Right lobe of liver (tissue), 6 donors: Measurements from ENCODE around the gene UCK1. TPM values are rescaled to one million over a fixed set of nuclear protein-coding genes. Genes with fewer than 3 reads are reported as not detected.

ENCODE experiments used
- ATAC-seq, 4 donors: fragments of 200-7000 bp; cut with Tn5 transposase; one replicate each; pipeline ENCODE4 v1.9.1; 2020; ENCODE audit warnings: mild to moderate bottlenecking in 4 of 4, moderate library complexity in 4 of 4
- DNase-seq, 3 donors: peaks; one replicate each; pipeline ENCODE4 v3.0.0-alpha.2; 2020
- H3K27ac ChIP-seq, 3 donors: fragments of 200-600 bp; one replicate each; pipeline ENCODE4 v1.8.0; 2022
- H3K27me3 ChIP-seq, 2 donors: fragments of 200-600 bp; one replicate each; pipeline ENCODE4 v1.8.0; 2022
- H3K36me3 ChIP-seq, 4 donors: fragments of 200-600 bp; sonication (generic) in 1 of 4; one replicate each; pipeline versions ENCODE4 v1.5.1 to v1.8.0; 2017 to 2022; ENCODE audit warnings: control low read depth in 1 of 4
- H3K4me1 ChIP-seq, 4 donors: fragments of 200-600 bp; sonication (generic) in 1 of 4; one replicate each; pipeline versions ENCODE4 v1.5.1 to v1.8.0; 2017 to 2022; ENCODE audit warnings: control low read depth in 1 of 4
- H3K4me3 ChIP-seq, 3 donors: fragments of 200-600 bp; one replicate each; pipeline ENCODE4 v1.8.0; 2022
- H3K9me3 ChIP-seq, 4 donors: fragments of 200-600 bp; sonication (generic) in 1 of 4; one replicate each; pipeline versions ENCODE4 v1.5.1 to v1.8.0; 2017 to 2022; ENCODE audit warnings: control low read depth in 1 of 4
- POLR2A ChIP-seq: fragments of 450-650 bp; IDR thresholded peaks from one replicate; pipeline ENCODE4 v1.6.1; 2017; ENCODE audit warnings: antibody characterized with exemption, mild to moderate bottlenecking
- WGBS: methylation state at CpG from one replicate; pipeline ENCODE4 v1.1.6; 2018; ENCODE audit warnings: low coverage, low lambda C conversion rate; ENCODE audit not compliant: insufficient coverage; ENCODE audit errors: missing lambda C conversion rate; 5-methylcytosine and 5-hydroxymethylcytosine counted together
- intact Hi-C, 2 donors: fragments of 100-400 bp; cut with DNase I; formaldehyde crosslinking; loops; one replicate each; pipeline versions ENCODE4 v1.11.2 to v1.14.1; 2022
- total RNA-seq, 6 experiments: library from RNA; depleted of rRNA in 2 of 6; stranded (reverse); fragments of >200 nt in 2 of 6; fragmentation: NEBNext Ultra II Directional in 3 of 6; extraction: Animal tissue kit (Norgen Biotek cat#: 25700) in 3 of 6; gene quantifications; one replicate each; pipeline versions ENCODE4 v1.1.0 to v1.2.4, GENCODE V29; 2016 to 2023
- TF ChIP-seq, protein P1 (sequence below), 4 donors: fragments of 200-600 bp in 3 of 4; fragments of 450-650 bp in 1 of 4; IDR thresholded peaks; one replicate each; pipeline versions ENCODE4 v1.5.1 to v1.8.0; 2016 to 2022; ENCODE audit warnings: antibody characterized with exemption in 4 of 4, mild to moderate bottlenecking in 2 of 4
- donor health status: DM: no; HTN: yes; CAD: no.
- donor health status: DM: no; HTN: no; CAD: no.
- donor health status: DM: no; HTN: no; CAD: no.
- donor health status: DM: no; HTN: yes; CAD: no.
- donor health status: DM: no; HTN: yes; CAD: no.

Gene UCK1
- total RNA-seq, 6 experiments from 2014 or later = 18.4 to 32.1 (median 27.8) TPM

DNA sequence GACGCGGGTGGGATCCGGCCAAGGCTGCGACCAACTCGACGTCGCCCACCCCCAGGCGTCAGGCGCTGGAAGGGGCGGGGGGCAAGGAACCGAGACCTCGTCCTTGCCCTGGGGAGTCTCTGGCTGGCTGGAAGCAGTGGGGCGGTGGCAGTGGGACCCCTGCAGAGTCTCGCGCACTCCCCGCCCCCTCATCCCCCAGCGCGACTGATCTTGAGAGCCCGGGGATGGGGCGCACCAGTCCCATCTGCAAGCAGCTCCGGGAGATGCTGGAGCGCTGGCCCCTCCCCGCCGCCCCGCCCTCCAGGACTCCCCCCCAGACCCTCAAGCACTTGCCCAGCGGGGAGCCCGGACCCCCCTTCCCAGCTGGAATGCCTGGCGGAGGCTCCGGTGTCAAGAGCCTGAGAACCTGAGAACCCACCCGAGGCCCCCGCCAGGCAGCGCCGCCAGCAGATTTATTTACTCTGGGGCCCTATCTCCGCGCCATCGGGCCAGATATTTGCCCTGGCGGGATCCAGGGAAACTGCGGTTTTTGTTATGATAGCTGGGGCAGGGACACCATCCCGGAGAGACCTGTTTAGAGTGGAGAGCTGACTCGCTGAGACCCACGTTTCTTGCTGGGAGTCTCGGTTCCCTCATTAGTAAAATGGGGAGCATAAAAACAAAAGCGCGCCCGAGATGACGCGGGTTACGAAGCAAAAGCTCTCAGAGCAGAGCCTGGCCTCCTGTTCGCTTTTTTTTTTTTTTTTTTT, 15.4 kb upstream of the UCK1 start:
- TF ChIP-seq POLR2A = no peak
- TF ChIP-seq, protein P1, sequence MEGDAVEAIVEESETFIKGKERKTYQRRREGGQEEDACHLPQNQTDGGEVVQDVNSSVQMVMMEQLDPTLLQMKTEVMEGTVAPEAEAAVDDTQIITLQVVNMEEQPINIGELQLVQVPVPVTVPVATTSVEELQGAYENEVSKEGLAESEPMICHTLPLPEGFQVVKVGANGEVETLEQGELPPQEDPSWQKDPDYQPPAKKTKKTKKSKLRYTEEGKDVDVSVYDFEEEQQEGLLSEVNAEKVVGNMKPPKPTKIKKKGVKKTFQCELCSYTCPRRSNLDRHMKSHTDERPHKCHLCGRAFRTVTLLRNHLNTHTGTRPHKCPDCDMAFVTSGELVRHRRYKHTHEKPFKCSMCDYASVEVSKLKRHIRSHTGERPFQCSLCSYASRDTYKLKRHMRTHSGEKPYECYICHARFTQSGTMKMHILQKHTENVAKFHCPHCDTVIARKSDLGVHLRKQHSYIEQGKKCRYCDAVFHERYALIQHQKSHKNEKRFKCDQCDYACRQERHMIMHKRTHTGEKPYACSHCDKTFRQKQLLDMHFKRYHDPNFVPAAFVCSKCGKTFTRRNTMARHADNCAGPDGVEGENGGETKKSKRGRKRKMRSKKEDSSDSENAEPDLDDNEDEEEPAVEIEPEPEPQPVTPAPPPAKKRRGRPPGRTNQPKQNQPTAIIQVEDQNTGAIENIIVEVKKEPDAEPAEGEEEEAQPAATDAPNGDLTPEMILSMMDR (IDR thresholded peaks at IDR 0.05) = no peak
- Histone ChIP-seq H3K4me3 (peak overlapping the region; percentile 21 to 55 (median 55)), H3K27ac (no peak overlapping the region), H3K36me3 (no peaks in the 10 kb centered on the region), H3K27me3 (no peaks in the 10 kb centered on the region), H3K9me3 (peaks cover 0 to 5% (median 0%) of the 10 kb centered on the region in 4 donors), H3K4me1 (peaks cover 0 to 14% (median 0%) of the 10 kb centered on the region in 4 donors)
- WGBS = 9% methylated on average over 14 of the region's 49 CpGs
- ATAC-seq = peak; percentile 12 to 50 (median 23)
- DNase-seq = peak in 1 of 3 donors; percentile 52
- intact Hi-C loops = no loop called here

DNA sequence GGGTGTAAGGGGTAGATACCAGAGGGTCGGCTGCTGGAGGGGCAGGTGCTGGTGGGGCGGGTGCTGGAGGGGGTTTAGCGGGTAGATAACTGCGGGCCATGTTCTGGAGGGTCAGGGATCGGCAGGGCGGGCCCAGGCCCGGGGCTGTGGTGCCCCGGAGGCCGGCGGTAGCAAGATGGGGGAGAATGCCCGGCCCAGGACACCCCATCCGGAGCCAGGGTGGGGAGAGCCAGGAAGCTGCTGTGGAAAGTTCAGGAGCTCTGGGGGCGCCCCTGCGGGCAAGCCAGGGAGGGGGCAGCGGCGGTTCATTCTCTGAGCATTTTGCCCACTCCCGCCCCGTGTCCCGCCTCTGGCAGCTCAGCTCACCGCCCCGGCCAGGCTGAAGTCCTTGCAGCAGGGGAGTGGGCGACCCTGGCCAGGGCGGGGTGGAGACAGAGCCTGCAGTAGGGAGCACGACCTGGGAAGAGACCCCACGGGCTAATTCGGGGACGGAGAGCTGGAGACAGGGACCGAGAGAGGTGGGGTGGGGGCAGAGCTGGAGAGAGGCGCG, 14.8 kb upstream of the UCK1 start:
- ATAC-seq = peak; percentile 33 to 53 (median 41)
- H3K27me3 ChIP-seq = no peaks in the 10 kb centered on the region
- WGBS = 0% methylated on average over 10 of the region's 30 CpGs
- peaks cover 0 to 5% (median 0%) of the 10 kb centered on the region in 4 donors for H3K9me3 ChIP-seq
- TF ChIP-seq, protein P1 (IDR thresholded peaks at IDR 0.05) = no peak
- H3K4me1 ChIP-seq = peaks cover 0 to 14% (median 0%) of the 10 kb centered on the region in 4 donors
- no peak overlapping the region for H3K27ac ChIP-seq
- DNase-seq = no peak
- intact Hi-C loops = no loop called here
- H3K4me3 ChIP-seq = peak overlapping the region; percentile 21 to 55 (median 55)
- H3K36me3 ChIP-seq = no peaks in the 10 kb centered on the region

DNA sequence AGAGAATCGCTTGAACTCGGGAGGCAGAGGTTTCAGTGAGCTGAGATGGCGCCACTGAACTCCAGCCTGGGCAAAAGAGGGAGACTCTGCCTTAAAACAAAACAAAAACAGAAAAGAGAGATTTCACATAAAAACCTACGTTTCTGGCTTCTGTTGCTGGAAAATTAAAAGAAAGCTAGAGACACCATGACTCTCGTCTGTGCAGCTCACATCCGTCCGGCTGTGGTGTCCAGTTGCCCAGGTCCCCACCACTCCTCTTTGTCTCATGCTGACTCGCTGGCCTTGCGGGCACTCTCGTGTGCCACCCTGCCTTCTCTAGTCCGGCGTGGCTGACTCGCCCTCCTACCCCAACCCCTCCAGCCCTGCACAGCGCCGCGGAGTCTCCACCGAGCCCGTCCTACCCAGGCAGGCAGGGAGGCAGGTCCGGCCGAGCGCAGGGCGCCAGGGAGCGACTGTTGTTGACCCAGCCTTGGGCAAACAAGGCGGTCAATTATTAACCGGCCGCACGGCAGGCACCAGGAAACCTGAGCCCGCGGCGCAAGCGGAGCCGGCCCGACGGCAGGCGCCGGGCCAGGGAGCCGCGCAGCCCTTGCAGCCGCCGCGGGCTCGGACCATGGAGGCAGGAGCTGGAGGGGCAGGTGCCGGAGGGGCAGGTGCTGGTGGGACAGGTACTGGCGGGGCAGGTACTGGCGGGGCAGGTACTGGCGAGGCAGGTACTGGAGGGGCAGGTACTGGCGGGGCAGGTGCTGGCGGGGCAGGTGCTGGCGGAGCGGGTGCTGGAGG, 14.1 kb upstream of the UCK1 start, which contains the start of gene PRRT1B:
Gene PRRT1B (plus strand): TSS at position 521 of the 783 bp plus-strand sequence. CDS start 93 bp downstream, at position 614.
- no peaks in the 10 kb centered on the region for H3K36me3 ChIP-seq
- no peak for TF ChIP-seq POLR2A
- TF ChIP-seq, protein P1 (IDR thresholded peaks at IDR 0.05) = no peak
- H3K27me3 ChIP-seq = no peaks in the 10 kb centered on the region
- peaks cover 0 to 5% (median 0%) of the 10 kb centered on the region in 4 donors for H3K9me3 ChIP-seq
- intact Hi-C loops = no loop called here
- ATAC-seq (peak; percentile 98 to 99 (median 98)), DNase-seq (peak; percentile 91 to 95 (median 94))
- H3K4me1 ChIP-seq = peaks cover 0 to 14% (median 0%) of the 10 kb centered on the region in 4 donors
- H3K4me3 ChIP-seq = peak within 1 kb of the TSS; percentile 21 to 55 (median 55)
- WGBS = 24% methylated on average over 34 of the region's 50 CpGs
- H3K27ac ChIP-seq = peak within 1 kb of the TSS in 2 of 3 donors; percentile 67 to 71

DNA sequence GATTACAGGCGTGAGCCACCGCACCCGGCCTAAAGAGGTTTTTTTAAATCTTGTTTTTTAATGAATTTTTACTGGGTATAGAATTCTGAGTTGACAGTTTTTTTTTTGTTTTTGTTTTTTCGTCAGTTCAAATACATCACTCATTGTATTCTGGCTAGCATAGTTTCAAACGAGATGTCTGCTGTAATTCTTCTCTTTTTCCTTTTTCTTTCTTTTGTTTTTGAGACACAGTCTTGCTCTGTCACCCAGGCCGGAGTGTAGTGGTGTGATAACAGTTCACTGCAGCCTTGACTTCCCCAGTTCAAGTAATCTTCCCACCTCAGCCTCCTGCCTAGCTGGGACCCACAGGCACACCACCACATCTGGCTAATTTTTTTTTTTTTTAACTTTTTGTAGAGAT, 12.1 kb upstream of the UCK1 start:
- Histone ChIP-seq H3K9me3 (peaks cover 0 to 5% (median 0%) of the 10 kb centered on the region in 4 donors), H3K27ac (no peak overlapping the region), H3K36me3 (no peaks in the 10 kb centered on the region), H3K27me3 (no peaks in the 10 kb centered on the region), H3K4me3 (no peak overlapping the region), H3K4me1 (peaks cover 0 to 14% (median 0%) of the 10 kb centered on the region in 4 donors)
- intact Hi-C loops = no loop called here
- 67% methylated on average over 2 of the region's 6 CpGs for WGBS
- ATAC-seq (no peak), DNase-seq (no peak)
- TF ChIP-seq, protein P1 (IDR thresholded peaks at IDR 0.05) = no peak
- TF ChIP-seq POLR2A = no peak
